ENCODE data around the gene MRPS27.

The MRPS27 gene

DNA sequence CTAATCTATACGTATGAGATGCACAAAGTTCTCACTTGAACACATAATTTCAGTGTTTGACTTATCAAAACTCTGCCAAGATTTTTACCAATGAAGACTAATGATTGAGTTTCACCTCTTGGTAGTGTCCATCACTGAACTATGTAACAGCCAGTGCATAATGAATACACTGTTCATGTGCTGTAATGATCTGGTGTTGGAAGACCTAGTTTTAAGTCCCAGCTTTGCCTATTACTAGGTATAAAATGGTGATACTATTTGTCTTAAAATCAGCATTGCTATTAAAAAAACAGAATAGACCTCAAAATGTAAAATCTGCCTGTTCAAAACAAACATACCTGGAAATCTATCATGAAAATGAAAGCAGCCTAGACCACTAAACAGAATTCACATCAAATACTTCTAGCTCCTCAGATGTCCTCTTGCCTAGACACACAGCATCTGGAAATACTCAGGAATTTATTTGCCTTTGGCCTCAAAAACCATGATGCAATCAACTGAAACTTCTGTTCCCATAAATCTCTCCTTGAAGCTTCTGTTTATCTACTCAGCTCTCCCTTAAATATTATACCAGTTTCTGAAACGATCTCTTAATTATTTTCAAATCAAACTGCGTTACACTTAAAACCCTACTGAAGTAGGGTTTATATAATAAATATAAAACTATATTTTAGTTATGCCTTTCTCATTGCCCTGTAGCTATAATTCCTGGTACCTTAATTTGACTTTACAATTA lies 38.1 kb downstream of the MRPS27 start:
- Histone ChIP-seq H3K4me3 (ENCODE audit: low read length) (no peak overlapping the region), H3K4me1 (ENCODE audit: control insufficient read depth, low read length) (peaks cover 44% of the 10 kb centered on the region), H3K36me3 (ENCODE audit: control insufficient read depth, low read length) (peaks cover 77% of the 10 kb centered on the region), H4K20me1 (ENCODE audit: control insufficient read depth, insufficient read depth, low read depth, low read length) (no peaks in the 10 kb centered on the region), H3F3A (ENCODE audit: control insufficient read depth, insufficient read depth) (peaks cover 6% of the 10 kb centered on the region), H3K27ac (ENCODE audit: low read depth, low read length) (no peak overlapping the region), H3K4me2 (ENCODE audit: low read length) (no peak overlapping the region), H3K79me2 (ENCODE audit: control insufficient read depth, low read length) (peaks cover 45% of the 10 kb centered on the region), H3K9me3 (ENCODE audit: control insufficient read depth, insufficient read depth, low read length) (no peaks in the 10 kb centered on the region), H3K9me2 (replicated peaks; ENCODE audit: control insufficient read depth, low read length) (no peaks in the 10 kb centered on the region), H3K27me3 (ENCODE audit: control insufficient read depth, low read length) (no peaks in the 10 kb centered on the region)
- TF ChIP-seq EZH2phosphoT487 (IDR thresholded peaks at IDR 0.05; ENCODE audit: borderline replicate concordance, low read length) (no peak), CTCF (IDR thresholded peaks at IDR 0.05; ENCODE audit: low read depth, low read length, poor library complexity, severe bottlenecking) (no peak)

GRCh38 chr5:72281430-72281763 lies 38.6 kb downstream of the MRPS27 start:
- no peak overlapping the region for H3K27ac ChIP-seq (ENCODE audit: low read depth, low read length)
- no peak overlapping the region for H3K4me3 ChIP-seq (ENCODE audit: low read length)
- H3K4me2 ChIP-seq (ENCODE audit: low read length): no peak overlapping the region
- H3K36me3 ChIP-seq (ENCODE audit: control insufficient read depth, low read length): peaks cover 75% of the 10 kb centered on the region
- peaks cover 50% of the 10 kb centered on the region for H3K79me2 ChIP-seq (ENCODE audit: control insufficient read depth, low read length)
- H3F3A ChIP-seq (ENCODE audit: control insufficient read depth, insufficient read depth): peaks cover 6% of the 10 kb centered on the region
- no peaks in the 10 kb centered on the region for H4K20me1 ChIP-seq (ENCODE audit: control insufficient read depth, insufficient read depth, low read depth, low read length)
- H3K27me3 ChIP-seq (ENCODE audit: control insufficient read depth, low read length): no peaks in the 10 kb centered on the region
- H3K9me3 ChIP-seq (ENCODE audit: control insufficient read depth, insufficient read depth, low read length): no peaks in the 10 kb centered on the region
- no peaks in the 10 kb centered on the region for H3K9me2 ChIP-seq (replicated peaks; ENCODE audit: control insufficient read depth, low read length)
- TF ChIP-seq EZH2phosphoT487 (IDR thresholded peaks at IDR 0.05; ENCODE audit: borderline replicate concordance, low read length): no peak
- no peak for TF ChIP-seq CTCF (IDR thresholded peaks at IDR 0.05; ENCODE audit: low read depth, low read length, poor library complexity, severe bottlenecking)
- peaks cover 39% of the 10 kb centered on the region for H3K4me1 ChIP-seq (ENCODE audit: control insufficient read depth, low read length)

DNA sequence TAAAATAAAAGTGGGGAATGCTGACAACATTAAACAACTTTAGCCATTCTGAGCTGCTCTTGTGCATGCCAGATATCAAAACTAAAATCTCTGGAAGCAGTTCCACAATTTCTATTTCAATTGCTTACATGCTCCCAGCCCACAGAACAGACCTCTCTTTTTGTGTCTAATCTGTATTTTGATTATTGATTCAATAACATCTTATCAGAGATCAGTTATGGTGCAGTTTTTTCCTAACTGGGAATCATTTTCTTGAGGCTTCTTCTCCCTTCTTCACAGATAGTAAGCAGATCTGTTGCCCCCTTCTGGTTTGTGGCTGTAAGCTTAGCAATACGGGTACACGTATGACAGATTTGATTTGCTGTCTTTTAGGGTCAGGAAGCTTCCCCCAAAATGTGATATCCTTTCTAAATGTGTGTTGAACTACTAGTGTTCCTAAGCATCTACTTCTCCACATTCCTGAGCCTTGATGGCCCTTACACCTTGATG lies 39.4 kb downstream of the MRPS27 start:
- H3K79me2 ChIP-seq (ENCODE audit: control insufficient read depth, low read length): peaks cover 56% of the 10 kb centered on the region
- no peak overlapping the region for H3K27ac ChIP-seq (ENCODE audit: low read depth, low read length)
- H3F3A ChIP-seq (ENCODE audit: control insufficient read depth, insufficient read depth): peaks cover 6% of the 10 kb centered on the region
- H3K4me1 ChIP-seq (ENCODE audit: control insufficient read depth, low read length): peaks cover 31% of the 10 kb centered on the region
- H3K4me2 ChIP-seq (ENCODE audit: low read length): no peak overlapping the region
- no peaks in the 10 kb centered on the region for H3K9me3 ChIP-seq (ENCODE audit: control insufficient read depth, insufficient read depth, low read length)
- H3K27me3 ChIP-seq (ENCODE audit: control insufficient read depth, low read length): no peaks in the 10 kb centered on the region
- no peaks in the 10 kb centered on the region for H4K20me1 ChIP-seq (ENCODE audit: control insufficient read depth, insufficient read depth, low read depth, low read length)
- H3K36me3 ChIP-seq (ENCODE audit: control insufficient read depth, low read length): peaks cover 74% of the 10 kb centered on the region
- TF ChIP-seq CTCF (IDR thresholded peaks at IDR 0.05; ENCODE audit: low read depth, low read length, poor library complexity, severe bottlenecking) (peak; percentile 65), EZH2phosphoT487 (IDR thresholded peaks at IDR 0.05; ENCODE audit: borderline replicate concordance, low read length) (no peak)
- no peaks in the 10 kb centered on the region for H3K9me2 ChIP-seq (replicated peaks; ENCODE audit: control insufficient read depth, low read length)
- H3K4me3 ChIP-seq (ENCODE audit: low read length): no peak overlapping the region

All from DOHH2 (cell line).